Stimulated activated naive CD8-positive, alpha-beta T cell treated with anti-CD3 and anti-CD28 coated beads, Interleukin-15, Interleukin-2, amounts not matched to agents 100 ng/mL and 50 ng/mL, for 24 hours (primary cell): Measurements from ENCODE around the gene IGSF1.
"Not testable (repeated sequence)": the region's sequence is repeated elsewhere in the genome, so short reads cannot be mapped to it uniquely, and the experiment has no call there.

Experiments
- H3K27ac Mint-ChIP-seq: one replicate; pipeline ENCODE4 v1.8.0; 2021; ENCODE audit warnings: mild to moderate bottlenecking, mixed read lengths
- H3K27me3 Mint-ChIP-seq: one replicate; pipeline ENCODE4 v1.8.0; 2021; ENCODE audit warnings: mixed read lengths
- H3K36me3 Mint-ChIP-seq: one replicate; pipeline ENCODE4 v1.8.0; 2021; ENCODE audit warnings: low read depth, mixed read lengths
- H3K4me1 Mint-ChIP-seq: one replicate; pipeline ENCODE4 v1.8.0; 2021; ENCODE audit warnings: low read depth, mixed read lengths
- H3K4me3 Mint-ChIP-seq: one replicate; pipeline ENCODE4 v1.8.0; 2021; ENCODE audit warnings: mild to moderate bottlenecking, mixed read lengths
- H3K9me3 Mint-ChIP-seq: one replicate; pipeline ENCODE4 v1.8.0; 2021; ENCODE audit warnings: mixed read lengths

IGSF1 gene

DNA sequence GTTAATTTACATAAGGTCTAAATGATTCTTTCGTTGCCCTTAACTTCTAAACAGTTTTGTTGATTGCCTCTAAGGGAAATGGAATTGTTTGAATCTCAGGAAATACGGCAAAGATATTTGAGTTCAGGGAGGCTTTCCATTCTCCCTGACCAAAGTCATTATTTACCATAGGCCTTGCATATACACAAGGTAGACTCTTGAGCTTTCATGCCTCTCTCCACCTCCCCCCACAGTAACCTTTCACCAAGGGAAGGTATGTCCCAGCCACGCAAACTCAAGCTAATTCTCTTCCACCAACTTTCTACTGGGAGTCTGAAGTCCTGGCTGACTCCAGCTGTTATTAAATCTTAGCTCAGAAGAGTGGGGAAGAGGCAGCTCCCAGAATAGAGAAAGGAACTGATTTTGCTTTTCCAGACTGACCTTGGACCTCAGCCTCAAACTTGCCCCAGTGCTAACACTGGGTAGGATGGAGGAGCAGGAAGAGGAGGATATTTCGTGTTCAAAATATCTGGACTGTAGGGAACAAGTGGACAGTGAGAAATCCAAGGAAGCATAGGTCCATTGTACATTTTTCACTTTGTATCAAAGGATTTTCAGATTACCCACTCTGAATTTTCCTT lies 1.4 kb downstream of the IGSF1 start:
- H3K36me3 Mint-ChIP-seq: no peaks in the 10 kb centered on the region
- no peak overlapping the region for H3K27ac Mint-ChIP-seq
- H3K4me3 Mint-ChIP-seq: no peak overlapping the region
- no peaks in the 10 kb centered on the region for H3K4me1 Mint-ChIP-seq
- H3K27me3 Mint-ChIP-seq: peaks cover 4% of the 10 kb centered on the region
- no peaks in the 10 kb centered on the region for H3K9me3 Mint-ChIP-seq

DNA sequence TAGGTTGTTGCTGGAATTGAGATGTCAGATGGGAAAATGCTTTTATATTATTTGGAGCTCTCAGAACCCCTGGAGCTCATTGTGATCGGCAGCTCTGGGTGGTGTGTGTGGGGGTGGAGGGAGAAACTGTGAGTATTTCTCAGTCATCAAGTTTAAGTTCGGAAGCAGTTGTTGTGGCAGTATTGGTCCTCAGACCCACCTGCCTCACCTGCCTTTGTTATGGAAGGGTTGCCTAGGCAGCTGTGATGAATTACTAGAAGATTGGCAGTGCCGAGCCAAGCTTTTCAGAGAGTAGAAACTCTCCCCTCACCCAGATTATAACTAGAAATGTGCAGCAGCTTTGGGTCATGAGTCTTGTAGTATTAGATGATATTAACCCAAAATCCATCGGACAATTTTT lies 9.5 kb downstream of the IGSF1 start:
- H3K27ac Mint-ChIP-seq: no peak overlapping the region
- H3K4me3 Mint-ChIP-seq: no peak overlapping the region
- no peaks in the 10 kb centered on the region for H3K9me3 Mint-ChIP-seq
- no peaks in the 10 kb centered on the region for H3K36me3 Mint-ChIP-seq
- no peaks in the 10 kb centered on the region for H3K4me1 Mint-ChIP-seq
- H3K27me3 Mint-ChIP-seq: no peaks in the 10 kb centered on the region

DNA sequence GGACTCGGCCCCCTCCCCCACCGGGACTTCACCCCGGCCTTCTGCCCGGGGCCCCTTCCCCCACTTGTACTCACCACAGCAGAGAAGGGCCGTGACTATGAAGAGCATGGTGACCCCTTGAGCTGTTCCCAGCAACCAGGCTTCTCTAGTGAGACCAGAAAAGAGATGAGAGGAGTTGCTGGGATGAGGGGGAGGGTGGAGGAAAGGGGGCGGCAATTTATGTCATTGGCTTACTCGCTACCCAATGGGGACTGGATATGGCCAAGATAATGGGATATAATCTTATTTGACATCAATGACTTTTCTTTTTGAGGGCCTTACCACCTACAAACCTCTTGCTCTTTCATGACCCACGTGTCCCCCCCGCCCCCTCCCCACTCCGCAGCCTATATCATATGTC lies 9.9 kb downstream of the IGSF1 start:
- H3K27ac Mint-ChIP-seq: no peak overlapping the region
- no peaks in the 10 kb centered on the region for H3K36me3 Mint-ChIP-seq
- no peaks in the 10 kb centered on the region for H3K27me3 Mint-ChIP-seq
- no peaks in the 10 kb centered on the region for H3K4me1 Mint-ChIP-seq
- H3K9me3 Mint-ChIP-seq: no peaks in the 10 kb centered on the region
- no peak overlapping the region for H3K4me3 Mint-ChIP-seq

DNA sequence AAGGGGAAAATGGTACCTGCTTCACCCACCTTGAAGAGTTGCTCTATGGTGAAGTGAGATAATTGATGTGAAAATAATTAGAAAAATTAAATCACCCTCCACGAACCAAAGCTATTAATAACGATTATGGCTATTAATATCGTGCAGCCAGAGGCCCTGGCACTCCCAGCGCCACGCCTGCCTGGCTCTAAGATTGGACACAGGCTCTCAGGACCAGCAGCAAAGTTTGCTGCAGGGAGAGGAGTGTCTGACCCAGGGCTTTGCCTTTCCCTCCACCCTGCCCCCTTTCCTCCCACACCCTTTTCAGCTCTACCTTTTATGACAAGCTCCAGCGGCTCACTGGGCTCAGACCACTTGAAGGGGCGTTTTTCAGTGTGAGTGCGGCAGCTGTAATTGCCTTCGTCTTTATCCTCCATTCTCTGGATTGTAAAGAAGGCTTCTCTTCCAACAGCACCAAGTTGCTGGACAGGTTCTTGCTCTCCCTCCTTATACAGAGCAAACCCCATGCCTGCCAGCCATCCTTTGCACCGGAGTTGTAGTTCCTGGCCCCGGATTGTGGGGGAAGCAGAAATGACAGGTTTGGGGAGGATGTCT lies 11.5 kb downstream of the IGSF1 start:
- no peaks in the 10 kb centered on the region for H3K4me1 Mint-ChIP-seq
- no peak overlapping the region for H3K4me3 Mint-ChIP-seq
- H3K27me3 Mint-ChIP-seq: no peaks in the 10 kb centered on the region

DNA sequence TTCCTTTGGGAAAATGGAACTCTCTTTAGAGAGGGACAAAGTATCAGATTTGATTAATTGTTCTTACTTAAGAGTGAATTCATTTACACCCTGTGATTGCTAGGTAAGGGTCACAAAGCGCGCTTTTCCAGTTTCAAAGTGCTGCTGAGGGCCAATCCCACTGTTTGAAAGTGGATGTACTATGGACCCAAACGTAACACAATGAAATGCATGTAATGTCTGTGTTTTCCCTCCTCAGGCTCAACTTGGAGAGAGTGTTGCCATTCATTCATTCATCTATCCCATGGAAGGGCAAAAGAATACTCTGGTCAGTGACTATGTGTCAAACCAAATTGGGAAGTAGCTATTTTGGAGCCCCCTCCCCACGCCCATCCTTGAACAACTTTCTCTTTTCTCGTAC lies 16.1 kb downstream of the IGSF1 start:
- no peaks in the 10 kb centered on the region for H3K4me1 Mint-ChIP-seq
- H3K27ac Mint-ChIP-seq: no peak overlapping the region
- no peak overlapping the region for H3K4me3 Mint-ChIP-seq
- H3K36me3 Mint-ChIP-seq: no peaks in the 10 kb centered on the region
- H3K27me3 Mint-ChIP-seq: no peaks in the 10 kb centered on the region
- H3K9me3 Mint-ChIP-seq: no peaks in the 10 kb centered on the region

More for the DNA sequence above, 11.5 kb downstream of the IGSF1 start:
- H3K9me3 Mint-ChIP-seq: no peaks in the 10 kb centered on the region
- no peak overlapping the region for H3K27ac Mint-ChIP-seq
- no peaks in the 10 kb centered on the region for H3K36me3 Mint-ChIP-seq

DNA sequence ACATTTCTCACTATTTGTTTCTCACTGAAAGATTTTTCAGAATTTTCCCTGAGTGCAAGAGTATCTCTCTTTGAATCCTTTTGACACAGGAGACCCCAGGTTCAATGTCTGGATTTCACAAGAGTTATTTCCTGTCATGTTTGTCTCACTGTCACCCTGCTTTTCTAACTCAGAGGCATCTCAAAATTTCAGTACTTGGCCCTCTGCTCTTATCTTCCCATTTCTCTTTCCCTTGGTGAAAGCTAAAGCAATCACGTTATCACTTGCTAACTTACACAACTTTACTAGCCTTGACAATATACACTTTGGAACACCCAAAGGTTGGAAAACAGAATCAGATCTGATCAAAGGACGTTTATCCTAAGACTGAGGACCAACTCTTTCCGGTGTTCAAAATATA lies 17.3 kb downstream of the IGSF1 start:
- Mint-ChIP-seq H3K4me3 (no peak overlapping the region), H3K4me1 (no peaks in the 10 kb centered on the region), H3K27ac (no peak overlapping the region), H3K9me3 (no peaks in the 10 kb centered on the region), H3K36me3 (no peaks in the 10 kb centered on the region), H3K27me3 (no peaks in the 10 kb centered on the region)

DNA sequence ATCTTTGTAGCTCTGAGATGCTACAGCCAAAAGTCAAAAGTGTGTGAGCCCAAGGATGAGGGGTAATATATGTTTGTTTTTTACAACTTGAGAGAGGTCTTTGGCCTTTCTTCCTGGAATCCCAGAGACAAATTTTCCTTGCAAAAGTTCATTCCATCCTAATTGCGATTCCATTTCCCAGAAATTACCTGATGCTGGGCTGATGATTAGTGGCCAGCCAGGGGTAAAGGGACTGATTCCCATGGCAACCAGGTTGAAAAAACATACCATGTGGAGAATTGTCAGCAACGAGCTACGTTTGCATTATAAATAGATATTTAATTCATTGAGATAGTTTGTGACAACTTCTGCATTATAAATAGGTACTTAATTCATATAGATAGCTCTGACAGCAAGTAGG lies 17.8 kb downstream of the IGSF1 start:
- Mint-ChIP-seq H3K27ac (no peak overlapping the region), H3K4me3 (no peak overlapping the region), H3K27me3 (no peaks in the 10 kb centered on the region), H3K36me3 (no peaks in the 10 kb centered on the region), H3K9me3 (no peaks in the 10 kb centered on the region), H3K4me1 (no peaks in the 10 kb centered on the region)

DNA sequence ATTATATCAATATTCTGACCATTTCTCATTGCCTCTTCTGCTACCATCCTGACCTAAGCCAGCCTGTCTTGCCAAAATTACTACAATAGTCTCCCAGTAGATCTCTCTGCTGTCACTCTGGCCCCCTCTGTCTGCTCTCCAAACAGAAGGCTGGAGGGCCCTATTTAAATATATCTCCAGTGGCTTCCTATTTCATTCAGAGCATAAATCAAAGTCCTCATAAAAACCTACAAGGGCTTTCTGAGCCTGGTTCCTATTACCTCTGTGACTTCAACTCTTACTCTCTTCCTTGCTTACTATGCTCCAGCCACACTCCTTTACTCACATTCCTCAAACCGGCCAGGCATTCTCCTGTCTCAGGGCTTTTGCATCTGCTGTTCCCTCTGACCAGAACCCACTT lies 19.0 kb downstream of the IGSF1 start:
- no peaks in the 10 kb centered on the region for H3K4me1 Mint-ChIP-seq
- no peak overlapping the region for H3K27ac Mint-ChIP-seq
- H3K9me3 Mint-ChIP-seq: no peaks in the 10 kb centered on the region
- no peaks in the 10 kb centered on the region for H3K27me3 Mint-ChIP-seq
- no peak overlapping the region for H3K4me3 Mint-ChIP-seq
- no peaks in the 10 kb centered on the region for H3K36me3 Mint-ChIP-seq

DNA sequence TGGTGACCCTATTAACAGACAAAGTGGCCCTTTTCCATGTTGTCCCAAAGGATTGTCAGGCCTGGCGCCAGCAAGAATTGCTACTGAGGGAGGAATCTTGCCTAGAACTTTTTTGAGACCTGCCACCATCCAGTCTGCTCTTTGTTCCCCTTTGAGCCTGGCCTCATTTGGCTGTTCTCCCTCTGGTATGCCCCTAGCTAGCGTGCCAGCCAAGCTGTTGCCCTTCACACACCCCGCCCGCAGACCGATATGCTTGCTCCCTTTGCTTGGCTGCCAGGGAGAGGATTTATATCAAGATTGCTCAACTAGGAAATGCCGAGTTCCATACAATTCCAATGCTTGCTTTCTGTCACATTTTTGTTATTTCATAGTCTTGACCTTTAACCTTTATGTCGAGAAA lies 24.4 kb downstream of the IGSF1 start:
- no peaks in the 10 kb centered on the region for H3K27me3 Mint-ChIP-seq

DNA sequence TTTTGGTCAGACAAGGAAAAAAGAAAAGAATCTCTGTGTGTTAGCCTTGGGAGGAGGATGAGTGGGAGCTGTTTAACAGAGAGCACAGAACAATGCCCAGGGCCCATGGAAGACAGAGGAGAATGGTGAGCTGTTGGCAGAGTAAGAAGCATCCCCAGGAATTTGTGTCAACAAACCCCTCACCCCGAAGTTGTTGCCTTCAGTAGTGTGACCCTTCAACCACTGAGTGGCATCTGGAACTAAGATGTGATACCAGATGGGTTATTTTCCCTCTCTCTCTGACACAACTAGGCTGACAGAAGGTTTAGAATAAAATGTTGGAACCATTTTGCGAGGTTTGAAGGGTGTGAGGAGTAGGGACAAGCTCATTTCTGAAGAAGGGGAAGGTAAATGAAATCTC lies 25.1 kb downstream of the IGSF1 start:
- H3K36me3 Mint-ChIP-seq: no peaks in the 10 kb centered on the region
- H3K4me3 Mint-ChIP-seq: no peak overlapping the region

More for the DNA sequence above, 24.4 kb downstream of the IGSF1 start:
- H3K27ac Mint-ChIP-seq: no peak overlapping the region
- H3K4me1 Mint-ChIP-seq: no peaks in the 10 kb centered on the region
- no peaks in the 10 kb centered on the region for H3K9me3 Mint-ChIP-seq
- no peaks in the 10 kb centered on the region for H3K36me3 Mint-ChIP-seq
- no peak overlapping the region for H3K4me3 Mint-ChIP-seq

DNA sequence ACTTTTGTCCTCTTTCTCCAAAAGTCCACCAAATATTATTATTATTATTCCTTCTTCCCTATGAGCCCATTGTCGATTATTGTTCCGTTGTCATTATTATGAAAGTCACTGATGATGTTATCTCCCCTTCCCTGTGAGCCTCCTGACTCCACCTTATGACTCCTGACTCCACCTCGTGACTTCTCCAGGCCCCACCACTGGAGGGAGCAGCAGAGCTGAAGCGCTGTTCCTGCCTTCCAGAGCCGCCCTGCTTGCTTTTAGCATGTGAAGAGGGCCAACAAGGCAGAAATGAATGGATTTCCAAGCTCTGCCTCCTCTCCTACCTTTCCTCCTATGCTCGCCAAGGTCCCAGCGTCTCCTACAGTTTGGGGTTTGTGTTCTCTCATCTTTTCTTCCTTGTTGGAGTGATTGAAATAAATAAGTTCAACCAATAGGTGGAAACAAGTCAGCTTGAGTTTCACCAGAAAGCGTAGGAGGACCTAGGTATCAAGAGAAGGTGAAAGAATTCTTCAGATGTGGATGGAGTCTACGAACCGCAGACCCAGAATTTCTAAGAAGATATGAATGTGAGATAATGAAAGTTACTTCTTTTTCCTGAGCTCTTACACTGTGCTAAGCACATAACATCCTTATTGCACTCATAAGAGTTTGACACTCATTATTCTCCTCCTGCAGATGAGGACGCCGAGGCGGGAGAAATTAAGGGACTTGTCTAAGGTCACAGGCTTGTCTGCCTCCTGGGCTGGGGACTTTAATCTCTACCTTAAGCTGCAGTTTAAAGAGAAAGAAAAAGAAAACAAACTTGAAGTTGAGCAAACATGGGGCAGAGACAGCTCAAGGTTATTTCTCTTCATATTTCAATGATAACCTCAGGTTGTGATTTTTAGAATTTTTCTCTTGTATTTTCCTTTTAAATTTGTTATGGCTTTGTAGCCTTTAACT lies 26.1 kb downstream of the IGSF1 start:
- Mint-ChIP-seq H3K9me3 (no peaks in the 10 kb centered on the region), H3K4me3 (no peak overlapping the region), H3K4me1 (no peaks in the 10 kb centered on the region), H3K27ac (no peak overlapping the region), H3K36me3 (no peaks in the 10 kb centered on the region), H3K27me3 (peaks cover 3% of the 10 kb centered on the region)

More for the DNA sequence above, 25.1 kb downstream of the IGSF1 start:
- Mint-ChIP-seq H3K9me3 (no peaks in the 10 kb centered on the region), H3K27ac (no peak overlapping the region), H3K27me3 (no peaks in the 10 kb centered on the region), H3K4me1 (no peaks in the 10 kb centered on the region)

DNA sequence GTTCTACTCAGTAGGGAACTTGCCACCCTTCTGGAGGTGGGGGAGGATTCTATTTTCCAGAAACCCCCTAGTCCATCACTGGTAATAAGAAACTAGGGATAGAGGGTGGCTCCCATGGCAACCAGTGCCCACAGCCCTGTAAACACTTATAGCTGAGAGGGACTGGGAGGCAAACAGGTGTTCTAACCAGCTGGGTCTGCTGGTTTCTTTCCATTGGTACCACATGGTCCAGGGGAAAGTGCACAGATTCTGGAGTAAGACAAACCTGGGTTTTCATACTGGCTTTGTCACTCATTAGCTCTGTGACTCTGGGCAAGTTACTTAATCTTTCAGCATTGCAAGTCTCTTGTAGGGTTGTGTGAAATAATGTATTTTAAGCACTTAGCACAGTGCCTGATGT lies 26.9 kb downstream of the IGSF1 start:
- Mint-ChIP-seq H3K9me3 (no peaks in the 10 kb centered on the region), H3K36me3 (no peaks in the 10 kb centered on the region), H3K27me3 (peaks cover 3% of the 10 kb centered on the region), H3K4me3 (no peak overlapping the region), H3K4me1 (no peaks in the 10 kb centered on the region), H3K27ac (no peak overlapping the region)

DNA sequence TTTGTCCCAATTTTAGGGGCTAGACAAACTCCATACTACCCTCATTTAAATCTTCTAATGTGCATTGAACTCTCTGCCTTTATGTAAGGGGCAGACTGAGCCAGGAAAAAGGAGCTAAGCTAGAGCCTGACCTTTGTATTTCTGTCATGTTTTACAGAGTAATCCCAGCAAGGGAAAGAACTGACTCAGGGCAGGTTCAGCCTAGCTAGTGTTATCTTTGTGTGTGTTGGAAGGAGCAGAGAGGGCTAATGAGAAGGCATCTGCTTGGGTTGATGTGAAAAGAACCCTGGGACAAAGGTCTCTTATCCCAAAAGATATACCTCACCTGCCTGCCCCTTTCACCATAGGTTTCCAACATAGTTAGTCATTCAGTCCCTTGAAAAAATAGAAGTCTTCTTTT lies 31.7 kb downstream of the IGSF1 start:
- Mint-ChIP-seq H3K4me3 (no peak overlapping the region), H3K9me3 (no peaks in the 10 kb centered on the region), H3K4me1 (no peaks in the 10 kb centered on the region), H3K27ac (no peak overlapping the region), H3K36me3 (no peaks in the 10 kb centered on the region), H3K27me3 (peaks cover 3% of the 10 kb centered on the region)

DNA sequence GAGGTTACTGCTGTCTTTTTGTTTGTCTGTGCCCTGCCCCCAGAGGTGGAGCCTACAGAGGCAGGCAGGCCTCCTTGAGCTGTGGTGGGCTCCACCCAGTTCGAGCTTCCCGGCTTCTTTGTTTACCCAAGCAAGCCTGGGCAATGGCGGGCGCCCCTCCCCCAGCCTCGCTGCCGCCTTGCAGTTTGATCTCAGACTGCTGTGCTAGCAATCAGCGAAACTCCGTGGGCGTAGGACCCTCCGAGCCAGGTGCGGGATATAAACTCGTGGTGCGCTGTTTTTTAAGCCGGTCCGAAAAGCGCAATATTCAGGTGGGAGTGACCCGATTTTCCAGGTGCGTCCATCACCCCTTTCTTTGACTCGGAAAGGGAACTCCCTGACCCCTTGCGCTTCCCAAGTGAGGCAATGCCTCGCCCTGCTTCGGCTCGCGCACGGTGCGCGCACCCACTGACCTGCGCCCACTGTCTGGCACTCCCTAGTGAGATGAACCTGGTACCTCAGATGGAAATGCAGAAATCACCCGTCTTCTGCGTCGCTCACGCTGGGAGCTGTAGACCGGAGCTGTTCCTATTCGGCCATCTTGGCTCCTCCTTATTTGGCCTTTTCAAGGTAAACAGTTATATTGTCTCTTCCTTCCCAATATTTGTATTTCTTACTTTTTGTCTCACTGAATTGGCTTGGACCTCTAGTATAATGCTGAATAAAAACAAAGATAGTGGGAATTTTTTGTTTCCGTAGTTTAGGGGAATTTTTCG lies 37.9 kb downstream of the IGSF1 start:
- H3K27me3 Mint-ChIP-seq, H3K36me3 Mint-ChIP-seq: not testable (repeated sequence)

DNA sequence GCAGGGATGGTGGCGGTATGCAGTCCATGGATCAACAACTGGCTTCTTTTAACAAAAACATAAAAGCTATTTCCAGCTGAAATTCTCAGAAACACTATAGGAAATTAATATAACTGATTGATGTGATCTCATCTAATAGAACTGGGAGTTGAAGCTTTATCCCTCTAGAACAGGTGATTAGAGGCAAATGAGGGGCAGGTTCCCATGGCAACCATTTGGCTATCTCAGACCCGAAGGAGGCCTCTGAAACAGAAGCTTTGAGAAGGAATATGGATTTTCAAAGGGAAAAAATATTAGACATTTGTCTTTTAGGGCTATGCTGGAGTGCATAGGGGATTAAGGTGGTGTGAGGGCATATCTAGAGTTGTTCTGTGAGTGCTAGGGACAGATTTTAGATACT lies 50.0 kb downstream of the IGSF1 start:
- Mint-ChIP-seq H3K4me1 (no peaks in the 10 kb centered on the region), H3K27ac (no peak overlapping the region), H3K9me3 (no peaks in the 10 kb centered on the region), H3K4me3 (no peak overlapping the region), H3K36me3 (no peaks in the 10 kb centered on the region), H3K27me3 (no peaks in the 10 kb centered on the region)

More for the DNA sequence above, 37.9 kb downstream of the IGSF1 start:
- H3K4me1 Mint-ChIP-seq, H3K4me3 Mint-ChIP-seq, H3K27ac Mint-ChIP-seq, H3K9me3 Mint-ChIP-seq: not testable (repeated sequence)
